Mesothelial cell of epicardium (in vitro differentiated cells): ENCODE data around the gene PALM2AKAP2. TPM values are rescaled to one million over a fixed set of nuclear protein-coding genes. Genes with fewer than 3 reads are reported as not detected.
A peak's percentile ranks its signal among the peaks of the same experiment; 100 is the strongest.

Experiments used
- DNase-seq, 2 experiments: peaks; one replicate each; pipeline ENCODE4 v3.0.0; 2021; ENCODE audit warnings: low spot score in 2 of 2; ENCODE audit not compliant: unreplicated experiment in 2 of 2
- H3K27ac Mint-ChIP-seq: 2 replicates; pipeline ENCODE4 v1.8.0; 2021; ENCODE audit warnings: mixed read lengths
- H3K27me3 Mint-ChIP-seq: 2 replicates; pipeline ENCODE4 v1.8.0; 2021; ENCODE audit warnings: low read depth, mixed read lengths
- H3K36me3 Mint-ChIP-seq: 2 replicates; pipeline ENCODE4 v1.8.0; 2021; ENCODE audit warnings: mixed read lengths
- H3K4me1 Mint-ChIP-seq: 2 replicates; pipeline ENCODE4 v1.8.0; 2021; ENCODE audit warnings: mixed read lengths
- H3K4me3 Mint-ChIP-seq: 2 replicates; pipeline ENCODE4 v1.8.0; 2021; ENCODE audit warnings: mild to moderate bottlenecking, moderate library complexity, mixed read lengths
- H3K9me3 Mint-ChIP-seq: 2 replicates; pipeline ENCODE4 v1.8.0; 2021; ENCODE audit warnings: mixed read lengths
- total RNA-seq: library from RNA; stranded (reverse); gene quantifications from 3 replicates; pipeline ENCODE4 v1.2.1, GENCODE V29; 2021
- TF ChIP-seq, protein P1 (sequence below): fragments of 200-600 bp; sonication (generic); IDR thresholded peaks from one replicate; pipeline ENCODE4 v1.5.0; 2021; ENCODE audit warnings: antibody characterized with exemption; ENCODE audit not compliant: unreplicated experiment

Gene PALM2AKAP2
- total RNA-seq, 1 donor from 2014 or later = 43.6 TPM

DNA sequence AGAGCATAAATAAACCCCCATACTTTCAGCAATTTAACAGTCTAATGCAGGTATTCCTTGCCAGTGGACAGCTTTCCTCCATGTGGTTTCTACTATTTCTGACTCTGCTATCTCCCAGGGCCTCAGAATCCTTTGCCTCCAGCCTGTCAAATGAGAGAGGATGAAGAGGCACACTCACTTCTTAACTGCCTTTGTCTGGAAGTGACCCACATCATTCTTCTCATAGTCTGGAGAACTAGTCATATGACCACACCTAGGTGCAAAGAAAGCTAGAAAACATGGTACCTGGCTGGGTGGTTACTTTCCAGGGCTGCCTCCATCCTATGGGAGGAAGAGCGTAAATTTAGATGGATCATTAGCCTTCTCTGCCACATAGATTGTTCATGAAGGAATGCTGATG, 22.5 kb downstream of the PALM2AKAP2 start:
- TF ChIP-seq, protein P1, sequence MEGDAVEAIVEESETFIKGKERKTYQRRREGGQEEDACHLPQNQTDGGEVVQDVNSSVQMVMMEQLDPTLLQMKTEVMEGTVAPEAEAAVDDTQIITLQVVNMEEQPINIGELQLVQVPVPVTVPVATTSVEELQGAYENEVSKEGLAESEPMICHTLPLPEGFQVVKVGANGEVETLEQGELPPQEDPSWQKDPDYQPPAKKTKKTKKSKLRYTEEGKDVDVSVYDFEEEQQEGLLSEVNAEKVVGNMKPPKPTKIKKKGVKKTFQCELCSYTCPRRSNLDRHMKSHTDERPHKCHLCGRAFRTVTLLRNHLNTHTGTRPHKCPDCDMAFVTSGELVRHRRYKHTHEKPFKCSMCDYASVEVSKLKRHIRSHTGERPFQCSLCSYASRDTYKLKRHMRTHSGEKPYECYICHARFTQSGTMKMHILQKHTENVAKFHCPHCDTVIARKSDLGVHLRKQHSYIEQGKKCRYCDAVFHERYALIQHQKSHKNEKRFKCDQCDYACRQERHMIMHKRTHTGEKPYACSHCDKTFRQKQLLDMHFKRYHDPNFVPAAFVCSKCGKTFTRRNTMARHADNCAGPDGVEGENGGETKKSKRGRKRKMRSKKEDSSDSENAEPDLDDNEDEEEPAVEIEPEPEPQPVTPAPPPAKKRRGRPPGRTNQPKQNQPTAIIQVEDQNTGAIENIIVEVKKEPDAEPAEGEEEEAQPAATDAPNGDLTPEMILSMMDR = no peak
- H3K27ac Mint-ChIP-seq = no peak overlapping the region
- H3K4me1 Mint-ChIP-seq = peaks cover 34% of the 10 kb centered on the region
- no peaks in the 10 kb centered on the region for H3K27me3 Mint-ChIP-seq
- no peaks in the 10 kb centered on the region for H3K9me3 Mint-ChIP-seq
- DNase-seq = no peak
- H3K4me3 Mint-ChIP-seq = no peak overlapping the region
- H3K36me3 Mint-ChIP-seq = peaks cover 5% of the 10 kb centered on the region

DNA sequence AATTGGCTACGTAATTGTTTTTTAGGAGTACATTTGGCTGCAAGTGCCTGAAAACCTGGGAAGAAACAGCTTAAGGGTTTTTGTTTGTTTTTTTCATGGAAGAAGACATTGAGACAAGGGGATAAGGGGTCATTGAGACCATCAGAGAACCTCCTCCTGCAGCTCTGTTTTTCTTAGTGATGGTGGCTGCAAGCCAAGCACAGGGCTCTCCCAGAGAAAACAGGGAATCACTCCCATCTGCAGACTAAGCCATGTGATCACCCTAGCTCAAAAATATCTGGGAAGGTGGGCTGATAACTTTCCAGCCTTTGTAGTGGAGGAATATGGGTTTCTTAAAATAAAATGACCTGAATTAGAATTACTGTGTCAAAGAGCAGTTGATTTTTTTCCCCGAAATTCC, 25.1 kb downstream of the PALM2AKAP2 start:
- H3K27me3 Mint-ChIP-seq = no peaks in the 10 kb centered on the region
- peaks cover 6% of the 10 kb centered on the region for H3K9me3 Mint-ChIP-seq

DNA sequence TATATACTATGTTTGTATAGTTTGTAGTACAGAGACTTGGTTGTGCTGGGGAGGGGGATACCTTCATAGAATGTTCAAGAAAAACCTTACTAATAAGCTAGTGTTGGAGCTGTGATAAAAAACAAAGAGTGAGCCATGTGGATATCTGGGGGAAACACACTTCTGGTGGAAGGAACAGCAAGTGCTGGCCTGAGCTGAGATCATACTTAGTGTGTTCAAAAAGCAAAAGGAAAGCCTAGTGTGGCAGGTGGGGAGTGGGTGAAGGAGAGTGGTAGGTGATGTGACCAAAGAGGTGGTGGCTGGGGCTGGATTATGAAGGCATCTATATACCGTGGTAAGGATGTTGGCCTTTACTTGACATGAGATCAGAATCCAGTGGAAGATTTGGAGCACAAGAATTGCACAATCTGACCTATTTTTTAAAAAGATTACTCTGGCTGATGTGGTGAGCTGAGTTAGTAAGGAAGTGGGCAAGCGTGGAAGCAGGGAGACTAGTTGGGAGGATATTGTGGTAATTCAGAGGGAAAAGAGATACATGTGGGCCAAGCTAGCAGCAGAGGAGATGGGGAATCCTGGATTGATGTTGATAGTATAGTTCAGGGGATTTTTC, 26.6 kb downstream of the PALM2AKAP2 start:
- peak overlapping the region; percentile 16 for H3K27ac Mint-ChIP-seq
- peaks cover 6% of the 10 kb centered on the region for H3K9me3 Mint-ChIP-seq

More for the DNA sequence above, 25.1 kb downstream of the PALM2AKAP2 start:
- TF ChIP-seq, protein P1 = no peak
- no peak overlapping the region for H3K4me3 Mint-ChIP-seq
- peaks cover 17% of the 10 kb centered on the region for H3K36me3 Mint-ChIP-seq
- no peak for DNase-seq
- H3K4me1 Mint-ChIP-seq = peaks cover 31% of the 10 kb centered on the region
- H3K27ac Mint-ChIP-seq = peak overlapping the region; percentile 86

DNA sequence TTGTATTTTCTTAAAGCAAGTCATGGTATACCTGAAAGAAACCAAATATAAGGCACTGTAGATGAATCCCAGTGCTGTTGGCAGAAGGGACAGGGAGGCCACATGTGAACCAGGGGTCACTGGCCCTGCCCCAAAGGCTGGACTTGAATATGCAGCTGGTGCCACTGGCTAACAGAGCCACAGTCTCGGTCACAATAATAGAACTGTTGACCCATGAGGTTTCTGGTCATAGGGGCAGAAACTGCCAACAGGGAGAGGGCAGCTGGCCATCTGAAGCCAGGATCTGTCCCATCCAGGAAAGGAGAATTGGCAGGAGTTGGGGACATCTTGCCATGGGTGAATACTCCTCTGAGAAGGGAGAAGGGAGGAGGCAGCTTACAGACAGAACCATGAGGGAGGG, 31.9 kb downstream of the PALM2AKAP2 start:
- no peak for DNase-seq
- peaks cover 18% of the 10 kb centered on the region for H3K36me3 Mint-ChIP-seq
- H3K27me3 Mint-ChIP-seq = no peaks in the 10 kb centered on the region
- no peak overlapping the region for H3K4me3 Mint-ChIP-seq
- H3K9me3 Mint-ChIP-seq = peaks cover 6% of the 10 kb centered on the region
- peaks cover 2% of the 10 kb centered on the region for H3K4me1 Mint-ChIP-seq
- TF ChIP-seq, protein P1 = no peak
- H3K27ac Mint-ChIP-seq = no peak overlapping the region

More for the DNA sequence above, 26.6 kb downstream of the PALM2AKAP2 start:
- Mint-ChIP-seq H3K4me1 (peaks cover 31% of the 10 kb centered on the region), H3K4me3 (no peak overlapping the region), H3K27me3 (no peaks in the 10 kb centered on the region), H3K36me3 (peaks cover 20% of the 10 kb centered on the region)
- DNase-seq = no peak
- TF ChIP-seq, protein P1 = no peak

DNA sequence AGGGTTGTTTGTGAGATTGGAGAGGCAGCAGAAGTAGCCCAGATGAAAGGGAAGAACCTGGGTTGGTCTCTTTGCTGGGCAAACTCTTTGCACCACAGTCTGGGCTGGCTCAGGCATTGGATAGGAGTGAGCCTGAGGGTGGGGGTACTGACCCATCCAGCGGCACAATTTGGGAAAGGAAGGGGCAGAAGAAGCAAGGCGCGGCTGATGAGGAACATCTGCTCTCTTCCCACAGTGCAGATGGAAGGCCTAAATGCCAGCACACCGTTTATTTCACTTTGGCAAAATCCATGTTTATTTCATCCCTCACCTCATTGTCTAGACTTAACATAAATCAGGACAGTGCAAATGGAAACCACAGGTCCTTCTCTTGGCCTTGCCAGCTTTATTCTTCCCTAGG, 32.3 kb downstream of the PALM2AKAP2 start:
- peaks cover 15% of the 10 kb centered on the region for H3K36me3 Mint-ChIP-seq
- peaks cover 6% of the 10 kb centered on the region for H3K9me3 Mint-ChIP-seq
- DNase-seq = no peak
- no peak overlapping the region for H3K27ac Mint-ChIP-seq
- TF ChIP-seq, protein P1 = no peak
- H3K4me1 Mint-ChIP-seq = no peaks in the 10 kb centered on the region
- H3K27me3 Mint-ChIP-seq = no peaks in the 10 kb centered on the region
- H3K4me3 Mint-ChIP-seq = no peak overlapping the region
